Astrocyte (in vitro differentiated cells and primary cell): ENCODE measurements around the gene NMU. TPM values are rescaled to one million over a fixed set of nuclear protein-coding genes. Genes with fewer than 3 reads are reported as not detected.
"Not testable (repeated sequence)": the region's sequence is repeated elsewhere in the genome, so short reads cannot be mapped to it uniquely, and the experiment has no call there.

Experiments used
- DNase-seq: peaks from one replicate; pipeline ENCODE4 v3.0.0-alpha.2; 2010; ENCODE audit warnings: low read depth
- FAIRE-seq: peaks from 2 replicates; lab custom pipeline; 2011; peaks lifted over from hg19 to GRCh38; lab: Jason Lieb, UNC
- H2AFZ ChIP-seq: 2 replicates; pipeline ENCODE4 v1.6.0; 2012; ENCODE audit warnings: low read depth, low read length, inconsistent platforms
- H3K27ac ChIP-seq: 2 replicates; pipeline ENCODE4 v1.5.1; 2011; ENCODE audit warnings: low read depth, low read length, inconsistent platforms
- H3K27me3 ChIP-seq: 2 replicates; pipeline ENCODE4 v1.6.0; 2011; ENCODE audit warnings: low read length, inconsistent platforms; ENCODE audit not compliant: insufficient read depth
- H3K36me3 ChIP-seq: 2 replicates; pipeline ENCODE4 v1.5.1; 2011; ENCODE audit warnings: low read length, inconsistent platforms; ENCODE audit not compliant: insufficient read depth
- H3K4me1 ChIP-seq: 2 replicates; pipeline ENCODE4 v1.5.1; 2011; ENCODE audit warnings: low read length, inconsistent platforms; ENCODE audit not compliant: insufficient read depth
- H3K4me2 ChIP-seq: 2 replicates; pipeline ENCODE4 v1.6.0; 2012; ENCODE audit warnings: low read length, inconsistent platforms
- H3K4me3 ChIP-seq: 2 replicates; pipeline ENCODE4 v1.5.1; 2011; ENCODE audit warnings: low read depth, mild to moderate bottlenecking, low read length, inconsistent platforms; ENCODE audit not compliant: insufficient read depth
- H3K79me2 ChIP-seq: 2 replicates; pipeline ENCODE4 v1.6.0; 2012; ENCODE audit warnings: mild to moderate bottlenecking, low read length, inconsistent platforms; ENCODE audit not compliant: insufficient read depth
- H3K9ac ChIP-seq: 2 replicates; pipeline ENCODE4 v1.6.0; 2012; ENCODE audit warnings: mild to moderate bottlenecking, low read length, inconsistent platforms
- H3K9me3 ChIP-seq: 2 replicates; pipeline ENCODE4 v1.5.1; 2012; ENCODE audit warnings: low read depth, mild to moderate bottlenecking, low read length, inconsistent platforms; ENCODE audit not compliant: insufficient read depth
- H4K20me1 ChIP-seq: 2 replicates; pipeline ENCODE4 v1.6.0; 2012; ENCODE audit warnings: low read length, inconsistent platforms; ENCODE audit not compliant: insufficient read depth
- H3K27ac Mint-ChIP-seq: one replicate; pipeline ENCODE4 v1.8.0; 2021; ENCODE audit warnings: mild to moderate bottlenecking, mixed read lengths; ENCODE audit not compliant: unreplicated experiment
- H3K27me3 Mint-ChIP-seq: one replicate; pipeline ENCODE4 v1.8.0; 2021; ENCODE audit warnings: low read depth, mixed read lengths; ENCODE audit not compliant: unreplicated experiment
- H3K36me3 Mint-ChIP-seq: one replicate; pipeline ENCODE4 v1.8.0; 2021; ENCODE audit warnings: low read depth, mixed read lengths; ENCODE audit not compliant: unreplicated experiment
- H3K4me1 Mint-ChIP-seq: one replicate; pipeline ENCODE4 v1.8.0; 2021; ENCODE audit warnings: low read depth, mixed read lengths; ENCODE audit not compliant: unreplicated experiment
- H3K4me3 Mint-ChIP-seq: one replicate; pipeline ENCODE4 v1.8.0; 2021; ENCODE audit warnings: mild to moderate bottlenecking, moderate library complexity, mixed read lengths; ENCODE audit not compliant: unreplicated experiment
- H3K9me3 Mint-ChIP-seq: one replicate; pipeline ENCODE4 v1.8.0; 2021; ENCODE audit warnings: mild to moderate bottlenecking, mixed read lengths; ENCODE audit not compliant: unreplicated experiment
- EZH2 ChIP-seq: IDR thresholded peaks from 2 replicates; pipeline ENCODE4 v1.6.1; 2012; ENCODE audit warnings: mild to moderate bottlenecking, low read length, inconsistent platforms; ENCODE audit not compliant: insufficient read depth
- total RNA-seq: library from RNA; stranded (reverse); gene quantifications from 2 replicates; pipeline ENCODE4 v1.2.1, GENCODE V29; 2021
- TF ChIP-seq, protein P1 (sequence below): IDR thresholded peaks from 2 replicates; pipeline ENCODE4 v1.5.1; 2011; ENCODE audit warnings: low read depth, mild to moderate bottlenecking, inconsistent platforms, low read length, moderate library complexity; ENCODE audit not compliant: insufficient read depth

NMU gene
- total RNA-seq, 1 donor from 2014 or later = 0.61 TPM

- Mint-ChIP-seq H3K4me3 (no peak within 1 kb of the TSS), H3K27ac (no peak within 1 kb of the TSS), H3K4me1 (no peaks in the 10 kb centered on the region), H3K9me3 (peaks cover 7% of the 10 kb centered on the region), H3K36me3 (no peaks in the 10 kb centered on the region), H3K27me3 (no peaks in the 10 kb centered on the region)
- Histone ChIP-seq H3K27me3 (no peaks in the 10 kb centered on the region), H3K4me1 (no peaks in the 10 kb centered on the region), H3K4me3 (no peak within 1 kb of the TSS), H3K36me3 (no peaks in the 10 kb centered on the region), H3K9ac (no peak within 1 kb of the TSS), H4K20me1 (no peaks in the 10 kb centered on the region), H3K4me2 (no peak within 1 kb of the TSS), H2AFZ (no peak within 1 kb of the TSS), H3K9me3 (peaks cover 2% of the 10 kb centered on the region), H3K79me2 (no peaks in the 10 kb centered on the region), H3K27ac (no peak within 1 kb of the TSS)
- DNase-seq (no peak), FAIRE-seq (no peak)
- TF ChIP-seq EZH2 = no peak
- TF ChIP-seq, protein P1, sequence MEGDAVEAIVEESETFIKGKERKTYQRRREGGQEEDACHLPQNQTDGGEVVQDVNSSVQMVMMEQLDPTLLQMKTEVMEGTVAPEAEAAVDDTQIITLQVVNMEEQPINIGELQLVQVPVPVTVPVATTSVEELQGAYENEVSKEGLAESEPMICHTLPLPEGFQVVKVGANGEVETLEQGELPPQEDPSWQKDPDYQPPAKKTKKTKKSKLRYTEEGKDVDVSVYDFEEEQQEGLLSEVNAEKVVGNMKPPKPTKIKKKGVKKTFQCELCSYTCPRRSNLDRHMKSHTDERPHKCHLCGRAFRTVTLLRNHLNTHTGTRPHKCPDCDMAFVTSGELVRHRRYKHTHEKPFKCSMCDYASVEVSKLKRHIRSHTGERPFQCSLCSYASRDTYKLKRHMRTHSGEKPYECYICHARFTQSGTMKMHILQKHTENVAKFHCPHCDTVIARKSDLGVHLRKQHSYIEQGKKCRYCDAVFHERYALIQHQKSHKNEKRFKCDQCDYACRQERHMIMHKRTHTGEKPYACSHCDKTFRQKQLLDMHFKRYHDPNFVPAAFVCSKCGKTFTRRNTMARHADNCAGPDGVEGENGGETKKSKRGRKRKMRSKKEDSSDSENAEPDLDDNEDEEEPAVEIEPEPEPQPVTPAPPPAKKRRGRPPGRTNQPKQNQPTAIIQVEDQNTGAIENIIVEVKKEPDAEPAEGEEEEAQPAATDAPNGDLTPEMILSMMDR = no peak
Observed at GRCh38 chr4:55592014-55592413, 44.1 kb downstream of the NMU start, which contains the start of gene PDCL2. Gene PDCL2 (minus strand): TSS chr4:55592245. CDS start chr4:55592109, 136 bp downstream.

DNA sequence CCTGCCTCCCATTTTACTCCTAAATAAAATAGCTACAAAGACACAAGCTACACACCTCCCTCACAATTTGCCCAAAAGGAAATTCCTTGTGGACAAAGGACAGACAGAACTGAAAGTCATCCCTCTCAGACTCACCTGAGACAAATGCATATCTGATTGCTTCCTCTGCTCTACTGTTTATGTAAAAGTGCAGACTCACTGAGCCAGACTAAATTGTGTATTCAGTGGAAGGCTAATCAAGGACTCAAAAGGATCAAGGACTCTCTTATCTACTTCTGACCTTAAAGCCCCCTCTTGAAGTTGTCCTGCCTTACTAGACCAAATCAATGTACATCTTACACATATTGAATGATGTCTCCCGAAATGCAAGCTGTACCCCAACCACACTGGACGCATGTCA is 47.9 kb downstream of the NMU start:
- Mint-ChIP-seq H3K4me3 (no peak overlapping the region), H3K27ac (no peak overlapping the region), H3K4me1 (no peaks in the 10 kb centered on the region), H3K27me3 (no peaks in the 10 kb centered on the region), H3K36me3 (no peaks in the 10 kb centered on the region), H3K9me3 (peaks cover 16% of the 10 kb centered on the region)
- no peak for DNase-seq
- Histone ChIP-seq H3K9ac (no peak overlapping the region), H3K79me2 (no peaks in the 10 kb centered on the region), H4K20me1 (no peaks in the 10 kb centered on the region), H3K4me1 (no peaks in the 10 kb centered on the region), H3K9me3 (peaks cover 2% of the 10 kb centered on the region), H3K27ac (no peak overlapping the region), H3K4me2 (no peak overlapping the region), H3K27me3 (no peaks in the 10 kb centered on the region), H2AFZ (no peak overlapping the region), H3K4me3 (no peak overlapping the region), H3K36me3 (no peaks in the 10 kb centered on the region)
- TF ChIP-seq EZH2 = no peak
- TF ChIP-seq, protein P1 = no peak
- no peak for FAIRE-seq

- not testable (repeated sequence) for H3K36me3 ChIP-seq, H3K27ac Mint-ChIP-seq, H3K9me3 ChIP-seq, H3K4me3 ChIP-seq, DNase-seq, H3K4me3 Mint-ChIP-seq, H4K20me1 ChIP-seq, H3K27me3 Mint-ChIP-seq, H3K4me1 Mint-ChIP-seq, H3K36me3 Mint-ChIP-seq, H3K9ac ChIP-seq, H2AFZ ChIP-seq, H3K27me3 ChIP-seq, H3K4me1 ChIP-seq, H3K79me2 ChIP-seq, H3K27ac ChIP-seq, FAIRE-seq, H3K4me2 ChIP-seq
- peaks cover 19% of the 10 kb centered on the region for H3K9me3 Mint-ChIP-seq
Observed at GRCh38 chr4:55582773-55583172, 53.3 kb downstream of the NMU start.
